Measurements from ENCODE around the gene PLB1. TPM values are rescaled to one million over a fixed set of nuclear protein-coding genes. Genes with fewer than 3 reads are reported as not detected.

The PLB1 gene
- total RNA-seq, 1 experiment from 2014 or later: 7.4 TPM

GRCh38 chr2:28590496-28591301 lies 94.8 kb downstream of the PLB1 start:
- in situ Hi-C loops (cut with HindIII; ENCODE audit: low pct_unique_long_range_greater_than_20kb, low sequenced_read_pairs): no loop called here
- DNase-seq (ENCODE audit: low read depth, low spot score): peak; percentile 25

- in situ Hi-C loops (cut with HindIII; ENCODE audit: low pct_unique_long_range_greater_than_20kb, low sequenced_read_pairs): no loop called here
- no peak for DNase-seq (ENCODE audit: low read depth, low spot score)
These were observed 96.0 kb downstream of the PLB1 start for GRCh38 chr2:28591711-28592335.

GRCh38 chr2:28592481-28592880 lies 96.6 kb downstream of the PLB1 start:
- no peak for DNase-seq (ENCODE audit: low read depth, low spot score)
- in situ Hi-C loops (cut with HindIII; ENCODE audit: low pct_unique_long_range_greater_than_20kb, low sequenced_read_pairs): no loop called here

- in situ Hi-C loops (cut with HindIII; ENCODE audit: low pct_unique_long_range_greater_than_20kb, low sequenced_read_pairs): no loop called here
- DNase-seq (ENCODE audit: low read depth, low spot score): no peak
These were observed 97.4 kb downstream of the PLB1 start for GRCh38 chr2:28593160-28593755.

GRCh38 chr2:28594000-28594331 lies 98.1 kb downstream of the PLB1 start:
- no peak for DNase-seq (ENCODE audit: low read depth, low spot score)
- in situ Hi-C loops (cut with HindIII; ENCODE audit: low pct_unique_long_range_greater_than_20kb, low sequenced_read_pairs): no loop called here

GRCh38 chr2:28594332-28595108 lies 98.7 kb downstream of the PLB1 start:
- in situ Hi-C loops (cut with HindIII; ENCODE audit: low pct_unique_long_range_greater_than_20kb, low sequenced_read_pairs): no loop called here
- peak; percentile 88 for DNase-seq (ENCODE audit: low read depth, low spot score)

GRCh38 chr2:28595323-28595722 lies 99.5 kb downstream of the PLB1 start:
- in situ Hi-C loops (cut with HindIII; ENCODE audit: low pct_unique_long_range_greater_than_20kb, low sequenced_read_pairs): no loop called here
- DNase-seq (ENCODE audit: low read depth, low spot score): no peak

- in situ Hi-C loops (cut with HindIII; ENCODE audit: low pct_unique_long_range_greater_than_20kb, low sequenced_read_pairs): no loop called here
- no peak for DNase-seq (ENCODE audit: low read depth, low spot score)
These were observed 102.6 kb downstream of the PLB1 start for GRCh38 chr2:28598484-28598883.

GRCh38 chr2:28600181-28600580 lies 104.3 kb downstream of the PLB1 start:
- in situ Hi-C loops (cut with HindIII; ENCODE audit: low pct_unique_long_range_greater_than_20kb, low sequenced_read_pairs): no loop called here
- no peak for DNase-seq (ENCODE audit: low read depth, low spot score)

- no peak for DNase-seq (ENCODE audit: low read depth, low spot score)
- in situ Hi-C loops (cut with HindIII; ENCODE audit: low pct_unique_long_range_greater_than_20kb, low sequenced_read_pairs): no loop called here
These were observed 105.8 kb downstream of the PLB1 start for GRCh38 chr2:28601616-28602015.

- no peak for DNase-seq (ENCODE audit: low read depth, low spot score)
- in situ Hi-C loops (cut with HindIII; ENCODE audit: low pct_unique_long_range_greater_than_20kb, low sequenced_read_pairs): no loop called here
These were observed 106.3 kb downstream of the PLB1 start for GRCh38 chr2:28602136-28602660.

GRCh38 chr2:28602751-28603639 lies 107.1 kb downstream of the PLB1 start:
- no peak for DNase-seq (ENCODE audit: low read depth, low spot score)
- in situ Hi-C loops (cut with HindIII; ENCODE audit: low pct_unique_long_range_greater_than_20kb, low sequenced_read_pairs): no loop called here

GRCh38 chr2:28603821-28604220 lies 108.0 kb downstream of the PLB1 start:
- DNase-seq (ENCODE audit: low read depth, low spot score): no peak
- in situ Hi-C loops (cut with HindIII; ENCODE audit: low pct_unique_long_range_greater_than_20kb, low sequenced_read_pairs): no loop called here

- in situ Hi-C loops (cut with HindIII; ENCODE audit: low pct_unique_long_range_greater_than_20kb, low sequenced_read_pairs): no loop called here
- no peak for DNase-seq (ENCODE audit: low read depth, low spot score)
These were observed 108.5 kb downstream of the PLB1 start for GRCh38 chr2:28604284-28604843.

- in situ Hi-C loops (cut with HindIII; ENCODE audit: low pct_unique_long_range_greater_than_20kb, low sequenced_read_pairs): no loop called here
- peak; percentile 30 for DNase-seq (ENCODE audit: low read depth, low spot score)
These were observed 111.2 kb downstream of the PLB1 start for GRCh38 chr2:28606986-28607441.

GRCh38 chr2:28607730-28608499 lies 112.1 kb downstream of the PLB1 start:
- DNase-seq (ENCODE audit: low read depth, low spot score): no peak
- in situ Hi-C loops (cut with HindIII; ENCODE audit: low pct_unique_long_range_greater_than_20kb, low sequenced_read_pairs): no loop called here
